ENCODE data around the gene ASB16. TPM values are rescaled to one million over a fixed set of nuclear protein-coding genes. Genes with fewer than 3 reads are reported as not detected.
A peak's percentile ranks its signal among the peaks of the same experiment; 100 is the strongest.

ASB16 gene
- total RNA-seq, 1 donor from 2014 or later: not detected

DNA sequence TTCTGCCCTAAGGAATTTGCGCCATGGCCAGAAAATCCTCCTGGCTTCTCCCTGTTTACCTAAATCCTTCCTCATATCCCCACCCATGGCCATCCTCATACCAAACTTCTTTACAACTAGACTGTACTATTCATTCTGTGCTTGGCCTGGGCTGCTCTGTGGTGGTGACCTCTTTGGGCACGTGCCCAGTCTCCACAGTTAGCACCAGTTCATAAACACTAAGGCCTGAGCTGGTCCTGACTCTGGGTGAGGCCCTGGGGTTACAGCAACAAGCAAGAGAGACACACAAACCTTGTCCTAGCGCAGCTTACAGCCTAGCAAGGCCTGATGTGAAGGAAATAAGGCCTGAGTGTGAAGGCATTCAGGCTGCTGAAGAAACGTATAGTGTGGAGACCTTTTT, 32.3 kb downstream of the ASB16 start:
- Mint-ChIP-seq H3K36me3 (ENCODE audit: low read depth, unreplicated experiment) (peaks cover 8% of the 10 kb centered on the region), H3K4me3 (ENCODE audit: unreplicated experiment) (no peak overlapping the region), H3K27ac (ENCODE audit: unreplicated experiment) (no peak overlapping the region), H3K27me3 (ENCODE audit: unreplicated experiment) (peaks cover 14% of the 10 kb centered on the region), H3K9me3 (ENCODE audit: unreplicated experiment) (no peaks in the 10 kb centered on the region), H3K4me1 (ENCODE audit: unreplicated experiment) (peaks cover 27% of the 10 kb centered on the region)
- no peak for DNase-seq (ENCODE audit: low spot score)
- TF ChIP-seq CTCF (IDR thresholded peaks at IDR 0.05; ENCODE audit: unreplicated experiment): no peak

- peak; percentile 94 for TF ChIP-seq CTCF (IDR thresholded peaks at IDR 0.05; ENCODE audit: unreplicated experiment)
- peaks cover 14% of the 10 kb centered on the region for H3K27me3 Mint-ChIP-seq (ENCODE audit: unreplicated experiment)
- peak overlapping the region; percentile 5 for H3K27ac Mint-ChIP-seq (ENCODE audit: unreplicated experiment)
- peaks cover 15% of the 10 kb centered on the region for H3K36me3 Mint-ChIP-seq (ENCODE audit: low read depth, unreplicated experiment)
- DNase-seq (ENCODE audit: low spot score): peak; percentile 54
- peak overlapping the region; percentile 20 for H3K4me3 Mint-ChIP-seq (ENCODE audit: unreplicated experiment)
- H3K4me1 Mint-ChIP-seq (ENCODE audit: unreplicated experiment): peaks cover 25% of the 10 kb centered on the region
- H3K9me3 Mint-ChIP-seq (ENCODE audit: unreplicated experiment): no peaks in the 10 kb centered on the region
Measured at GRCh38 chr17:44203731-44204440, 33.4 kb downstream of the ASB16 start.

- Mint-ChIP-seq H3K4me1 (ENCODE audit: unreplicated experiment) (peaks cover 25% of the 10 kb centered on the region), H3K9me3 (ENCODE audit: unreplicated experiment) (no peaks in the 10 kb centered on the region), H3K36me3 (ENCODE audit: low read depth, unreplicated experiment) (peaks cover 16% of the 10 kb centered on the region), H3K27me3 (ENCODE audit: unreplicated experiment) (peaks cover 14% of the 10 kb centered on the region), H3K4me3 (ENCODE audit: unreplicated experiment) (no peak overlapping the region), H3K27ac (ENCODE audit: unreplicated experiment) (no peak overlapping the region)
- DNase-seq (ENCODE audit: low spot score): no peak
- TF ChIP-seq CTCF (IDR thresholded peaks at IDR 0.05; ENCODE audit: unreplicated experiment): no peak
Measured at GRCh38 chr17:44204441-44204882, 34.0 kb downstream of the ASB16 start.

DNA sequence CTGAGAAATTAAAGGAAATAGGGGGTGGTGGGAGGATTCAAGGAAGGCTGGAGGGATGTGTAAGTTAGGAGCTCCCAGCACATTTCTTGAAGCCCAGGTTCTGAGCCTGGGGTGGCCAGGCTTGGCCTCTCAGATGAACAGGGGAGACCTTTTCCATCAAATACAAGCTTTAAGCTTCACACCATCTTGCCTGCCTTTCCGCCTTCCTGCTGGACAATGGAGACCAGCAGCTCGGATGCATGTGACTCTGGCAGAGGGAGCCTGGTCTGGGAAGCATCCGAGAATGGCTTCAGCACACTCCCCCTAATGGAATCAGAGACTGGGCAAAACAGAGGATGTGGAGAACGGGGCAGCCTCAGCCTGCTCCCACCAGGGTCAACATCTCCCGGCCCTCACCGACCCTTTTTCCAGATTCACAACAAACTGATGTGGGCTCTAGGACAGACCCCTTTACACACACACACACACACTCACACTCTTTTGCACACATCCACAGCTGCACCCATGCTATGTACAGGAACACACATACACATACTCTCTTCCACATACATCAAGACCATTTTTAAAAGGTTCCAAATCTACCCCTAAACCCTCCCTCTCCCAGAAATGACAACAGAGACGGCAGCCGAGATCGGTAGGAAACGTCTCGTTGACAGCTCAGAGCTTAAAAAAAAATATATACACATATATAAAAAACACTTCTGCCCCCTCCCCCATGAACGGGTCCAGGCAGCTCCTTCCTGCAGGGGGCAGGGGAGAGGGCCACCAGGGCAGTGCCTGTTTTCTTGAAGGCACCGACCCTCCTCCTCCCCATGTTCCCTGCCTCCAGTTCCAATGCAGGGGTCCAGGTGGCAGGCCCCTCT, 35.7 kb downstream of the ASB16 start:
- H3K27me3 Mint-ChIP-seq (ENCODE audit: unreplicated experiment): peaks cover 12% of the 10 kb centered on the region
- no peak for TF ChIP-seq CTCF (IDR thresholded peaks at IDR 0.05; ENCODE audit: unreplicated experiment)
- no peaks in the 10 kb centered on the region for H3K9me3 Mint-ChIP-seq (ENCODE audit: unreplicated experiment)
- H3K36me3 Mint-ChIP-seq (ENCODE audit: low read depth, unreplicated experiment): peaks cover 15% of the 10 kb centered on the region
- H3K27ac Mint-ChIP-seq (ENCODE audit: unreplicated experiment): no peak overlapping the region
- H3K4me1 Mint-ChIP-seq (ENCODE audit: unreplicated experiment): peaks cover 18% of the 10 kb centered on the region
- DNase-seq (ENCODE audit: low spot score): peak; percentile 33
- H3K4me3 Mint-ChIP-seq (ENCODE audit: unreplicated experiment): peak overlapping the region; percentile 29

DNA sequence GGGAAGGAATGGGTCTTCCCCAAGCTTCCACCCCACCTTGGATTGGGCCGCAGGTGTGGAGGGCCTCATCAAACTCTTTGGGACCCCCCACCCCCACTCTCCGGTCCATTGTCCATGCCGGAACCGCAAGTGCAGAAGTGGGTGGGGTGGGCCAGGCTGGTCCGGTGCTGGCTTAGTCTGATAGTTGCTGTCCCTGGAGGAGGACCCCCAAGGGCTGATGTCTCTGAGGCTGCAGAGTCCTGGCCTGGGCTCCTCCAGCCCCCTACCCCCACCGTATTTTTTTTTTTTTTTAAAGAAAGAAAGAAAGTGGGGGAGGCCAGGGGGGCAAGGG, 36.3 kb downstream of the ASB16 start:
- no peak for DNase-seq (ENCODE audit: low spot score)
- H3K4me1 Mint-ChIP-seq (ENCODE audit: unreplicated experiment): peaks cover 16% of the 10 kb centered on the region
- H3K36me3 Mint-ChIP-seq (ENCODE audit: low read depth, unreplicated experiment): peaks cover 14% of the 10 kb centered on the region
- H3K9me3 Mint-ChIP-seq (ENCODE audit: unreplicated experiment): no peaks in the 10 kb centered on the region
- no peak overlapping the region for H3K4me3 Mint-ChIP-seq (ENCODE audit: unreplicated experiment)
- no peak for TF ChIP-seq CTCF (IDR thresholded peaks at IDR 0.05; ENCODE audit: unreplicated experiment)
- H3K27me3 Mint-ChIP-seq (ENCODE audit: unreplicated experiment): peaks cover 17% of the 10 kb centered on the region
- H3K27ac Mint-ChIP-seq (ENCODE audit: unreplicated experiment): no peak overlapping the region
